ENCODE data around the gene TMEM220.
A peak's percentile ranks its signal among the peaks of the same experiment; 100 is the strongest.
"Not testable (repeated sequence)": the region's sequence is repeated elsewhere in the genome, so short reads cannot be mapped to it uniquely, and the experiment has no call there.

The TMEM220 gene

DNA sequence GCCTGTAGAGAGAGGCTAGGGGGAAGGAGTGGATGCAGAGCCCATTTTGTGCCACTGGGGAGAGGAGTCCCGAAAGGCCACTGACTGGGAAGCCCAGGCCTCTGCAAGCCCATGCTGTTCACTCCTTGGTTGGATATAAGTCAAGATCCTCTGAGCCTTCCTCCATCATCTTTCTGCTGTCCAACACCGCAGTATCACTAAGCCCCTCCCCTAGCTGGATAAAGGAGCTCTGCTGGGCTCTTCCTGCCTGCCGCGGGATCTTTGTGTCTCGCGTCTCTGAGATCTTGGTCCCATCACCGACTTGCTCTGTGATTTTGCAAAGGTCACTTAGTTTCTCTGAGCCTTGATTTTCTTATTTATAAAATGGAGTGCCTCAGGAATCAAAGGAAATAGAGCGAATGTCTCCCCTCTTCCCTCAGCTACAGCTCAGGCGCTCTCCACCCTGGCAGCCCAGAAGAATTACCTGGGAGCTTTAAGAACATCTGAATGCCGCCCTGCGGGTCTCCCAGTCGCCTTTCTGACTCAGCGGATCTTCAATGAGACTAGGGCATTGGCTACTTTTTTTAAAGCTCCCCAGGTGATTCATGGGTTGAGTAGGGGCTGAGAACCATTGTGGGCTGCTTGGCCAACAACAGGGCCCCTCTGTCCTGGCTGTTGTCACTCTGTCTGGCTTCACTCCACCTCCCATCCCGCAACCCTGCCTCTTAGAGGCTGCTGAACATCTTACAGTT lies 25.2 kb upstream of the TMEM220 start:
- no peak for DNase-seq (ENCODE audit: low spot score)

DNA sequence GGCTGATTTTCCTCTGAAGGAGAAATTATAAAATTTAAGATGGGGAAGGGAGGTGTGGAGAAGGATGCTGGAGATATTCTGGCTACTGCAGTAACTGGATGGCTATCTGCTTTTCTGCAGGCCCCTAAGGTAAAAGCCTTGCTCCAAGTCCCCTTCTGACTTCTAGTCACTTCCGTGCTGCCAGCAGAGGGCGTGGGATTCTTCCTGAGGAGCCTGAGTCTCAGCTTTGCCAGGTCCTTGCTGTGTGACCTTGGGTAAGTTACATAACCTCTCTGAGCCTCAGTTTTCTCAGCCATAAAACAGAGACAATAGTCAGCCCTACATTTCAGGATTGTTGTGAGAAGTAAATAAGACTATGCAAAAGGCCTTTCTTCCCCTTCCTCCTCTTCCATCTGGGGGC lies 24.3 kb upstream of the TMEM220 start:
- peak; percentile 25 for DNase-seq (ENCODE audit: low spot score)

DNA sequence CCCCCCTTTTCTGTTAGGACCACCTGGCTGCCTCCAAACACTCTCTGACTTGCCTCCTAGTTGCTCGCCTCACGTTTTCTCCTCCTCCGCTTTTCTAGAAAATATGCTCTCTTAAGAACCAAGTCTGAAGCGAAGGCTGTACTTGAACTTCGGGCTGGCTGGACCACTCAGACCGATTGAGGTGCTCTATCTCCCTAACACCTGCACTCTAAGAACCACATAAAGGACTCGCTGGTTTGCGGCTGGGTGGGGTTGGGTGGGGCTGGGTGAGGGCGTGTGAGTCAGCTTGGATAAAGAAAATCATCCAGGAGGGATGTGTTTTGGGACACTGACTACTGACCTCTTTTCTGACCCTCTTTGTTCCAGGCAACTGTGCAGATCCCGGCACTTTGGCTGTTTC lies 22.9 kb upstream of the TMEM220 start:
- no peak for DNase-seq (ENCODE audit: low spot score)

- no peak for DNase-seq (ENCODE audit: low spot score)
These were observed 21.7 kb upstream of the TMEM220 start for GRCh38 chr17:10751563-10751962.

- DNase-seq (ENCODE audit: low spot score): no peak
These were observed 20.4 kb upstream of the TMEM220 start for GRCh38 chr17:10750210-10750609.

DNA sequence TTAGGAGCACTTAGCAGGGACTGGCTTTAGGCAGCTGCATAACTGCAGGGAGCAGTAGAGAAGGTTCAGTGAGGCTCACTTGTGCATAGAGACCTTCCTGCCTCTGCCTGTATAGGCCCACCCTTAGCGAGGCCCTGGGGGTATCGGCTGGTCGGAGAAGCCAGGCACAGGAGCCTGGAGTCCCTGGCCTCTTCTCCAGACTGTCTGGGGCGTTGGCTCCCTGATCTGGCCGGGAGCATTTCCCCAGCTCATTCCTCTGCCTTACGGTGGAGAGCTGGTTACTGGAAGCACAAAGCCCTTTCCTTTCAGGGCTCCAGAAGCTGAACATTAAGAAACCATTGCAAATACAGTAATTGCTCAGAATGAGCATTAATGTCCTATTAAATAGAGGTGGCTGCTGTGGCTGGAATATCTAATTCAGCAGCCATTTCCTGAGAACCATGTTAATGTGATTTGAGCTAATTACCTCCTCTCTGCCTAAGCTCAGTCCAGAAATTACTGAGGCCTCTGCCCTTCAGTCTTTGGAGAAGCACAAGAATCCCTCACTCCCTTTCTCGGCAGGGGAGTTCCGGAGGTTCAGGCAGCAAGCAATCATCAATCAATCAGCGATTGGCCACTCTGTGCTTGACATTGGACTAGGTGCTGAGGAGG lies 18.8 kb upstream of the TMEM220 start:
- no peak for DNase-seq (ENCODE audit: low spot score)

DNA sequence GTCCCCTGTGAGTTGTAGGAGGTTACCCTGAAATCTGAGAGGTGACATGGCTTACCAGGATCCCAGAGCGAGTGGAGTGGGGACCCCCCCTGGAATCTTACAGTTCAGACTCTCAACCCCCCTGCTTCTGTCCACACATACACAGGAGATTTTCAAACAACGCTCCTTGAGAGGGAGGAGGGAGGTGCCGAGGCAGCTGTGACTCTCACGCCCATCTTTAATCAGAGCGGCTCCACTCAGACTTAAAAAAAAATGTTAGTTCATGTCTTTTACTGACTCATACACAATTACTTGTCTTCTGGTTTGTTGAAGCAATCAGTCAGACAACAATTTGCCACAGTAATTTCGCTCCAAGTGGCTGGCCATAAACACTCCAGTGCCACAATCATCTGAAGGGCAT lies 15.4 kb upstream of the TMEM220 start:
- no peak for DNase-seq (ENCODE audit: low spot score)

DNA sequence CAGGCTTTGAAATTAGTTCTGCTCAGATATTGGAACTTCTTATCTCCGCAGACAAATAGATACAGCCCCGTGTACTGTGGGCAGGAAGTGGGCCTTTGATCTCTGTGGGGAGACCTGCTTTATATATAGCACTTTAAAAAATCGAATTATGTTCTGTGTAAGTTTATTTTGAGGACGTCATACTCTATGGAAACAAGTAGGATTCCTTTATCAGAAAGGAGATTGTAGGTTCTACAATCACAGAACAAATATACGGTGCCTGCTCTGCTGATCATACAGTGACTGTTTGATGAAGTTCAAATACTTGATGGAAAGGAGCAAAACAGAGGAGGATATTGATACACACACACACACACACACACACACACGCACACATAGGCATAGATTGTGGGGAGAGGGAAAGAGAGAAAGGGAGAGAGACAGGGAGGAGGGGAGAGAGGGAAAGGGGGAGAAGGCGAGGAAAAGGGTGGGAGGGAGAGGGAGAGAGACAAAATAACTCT lies 14.7 kb upstream of the TMEM220 start:
- DNase-seq (ENCODE audit: low spot score): no peak

DNA sequence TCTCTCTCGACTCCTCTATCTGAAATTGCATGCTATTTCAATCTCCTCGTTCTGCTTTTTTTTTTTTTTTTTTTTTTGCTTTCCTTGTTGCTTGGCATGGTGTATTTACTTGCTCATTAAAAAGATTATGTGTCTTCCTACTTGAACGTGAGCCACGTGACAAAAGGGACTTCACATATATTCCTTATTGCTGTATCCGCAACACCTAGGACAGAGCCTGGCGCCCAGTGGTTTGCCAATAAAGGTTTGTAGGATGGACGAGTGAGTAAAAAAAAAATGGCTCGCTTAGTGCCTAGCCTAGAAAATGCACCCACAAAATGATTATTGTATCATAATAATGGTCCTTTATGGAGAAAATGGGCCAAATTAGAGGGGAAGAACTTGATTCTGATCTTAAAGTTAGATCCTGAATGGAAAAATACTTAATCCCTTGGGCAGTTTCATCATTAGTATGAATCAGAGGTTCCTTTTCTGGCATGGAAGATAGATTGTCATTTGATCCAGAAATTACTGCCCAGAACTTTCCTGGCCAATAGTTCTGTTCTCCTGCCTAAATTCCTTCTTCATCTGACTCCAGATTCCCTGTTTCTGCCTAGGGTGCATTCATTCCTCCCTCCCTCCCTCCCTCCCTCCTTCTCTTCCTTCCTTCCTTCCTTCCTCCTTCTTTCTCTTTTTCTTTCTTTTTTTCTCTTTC lies 13.6 kb upstream of the TMEM220 start:
- DNase-seq (ENCODE audit: low spot score): peak; percentile 24

DNA sequence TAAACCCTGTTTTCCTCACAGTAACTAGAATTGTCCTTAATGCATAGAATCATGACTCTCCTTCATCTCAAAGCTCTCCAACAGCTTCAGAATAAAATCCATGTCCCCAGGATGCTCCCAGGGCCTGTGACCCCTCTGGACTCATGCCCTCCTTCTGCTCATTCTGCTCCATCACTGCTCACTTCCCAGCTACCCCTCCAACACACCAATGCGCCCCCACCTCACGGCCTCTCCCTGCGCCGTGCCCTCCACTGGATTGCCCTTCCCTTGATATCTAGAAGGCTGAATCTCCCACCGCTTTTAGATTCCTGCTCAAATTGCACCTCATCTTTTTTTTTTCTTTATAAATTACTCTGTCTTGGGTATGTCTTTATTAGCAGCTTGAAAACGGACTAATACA lies 12.6 kb upstream of the TMEM220 start:
- no peak for DNase-seq (ENCODE audit: low spot score)

DNA sequence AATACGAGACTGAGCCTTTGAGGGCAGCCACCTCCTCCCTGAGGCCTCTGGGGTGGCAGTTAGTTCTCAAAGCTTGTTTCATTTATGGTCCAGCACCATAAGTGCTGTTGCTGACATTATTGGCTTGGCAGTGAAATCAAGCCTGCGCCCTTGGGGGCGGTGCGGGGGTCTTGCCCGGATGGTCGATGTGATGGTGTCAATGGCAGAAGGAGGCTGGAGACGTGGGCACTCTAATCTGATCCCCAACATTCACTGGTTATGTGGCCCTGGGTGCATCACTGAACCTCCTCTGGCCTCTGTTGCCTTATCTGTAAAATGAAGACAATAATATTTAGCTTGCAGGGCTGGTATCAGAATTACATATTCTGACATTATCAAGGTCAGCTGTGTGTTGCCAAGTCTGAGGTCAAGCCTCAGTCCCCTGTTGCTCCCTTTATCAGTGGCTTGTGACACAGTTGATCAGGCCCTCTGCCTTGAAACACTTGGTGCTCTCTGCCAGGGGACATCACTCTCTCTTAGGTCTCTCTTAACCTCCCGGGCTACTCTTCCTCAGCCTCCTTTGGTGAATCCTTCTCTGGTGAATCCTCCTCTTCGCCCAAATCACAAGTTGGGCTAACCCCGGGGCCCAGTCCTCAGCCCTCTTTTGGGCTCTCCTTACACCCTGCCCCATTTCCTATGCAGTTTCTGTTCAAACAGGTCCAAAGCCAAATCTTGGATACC lies 11.8 kb upstream of the TMEM220 start:
- DNase-seq (ENCODE audit: low spot score): no peak

GRCh38 chr17:10739386-10739785 lies 9.6 kb upstream of the TMEM220 start:
- no peak for DNase-seq (ENCODE audit: low spot score)

DNA sequence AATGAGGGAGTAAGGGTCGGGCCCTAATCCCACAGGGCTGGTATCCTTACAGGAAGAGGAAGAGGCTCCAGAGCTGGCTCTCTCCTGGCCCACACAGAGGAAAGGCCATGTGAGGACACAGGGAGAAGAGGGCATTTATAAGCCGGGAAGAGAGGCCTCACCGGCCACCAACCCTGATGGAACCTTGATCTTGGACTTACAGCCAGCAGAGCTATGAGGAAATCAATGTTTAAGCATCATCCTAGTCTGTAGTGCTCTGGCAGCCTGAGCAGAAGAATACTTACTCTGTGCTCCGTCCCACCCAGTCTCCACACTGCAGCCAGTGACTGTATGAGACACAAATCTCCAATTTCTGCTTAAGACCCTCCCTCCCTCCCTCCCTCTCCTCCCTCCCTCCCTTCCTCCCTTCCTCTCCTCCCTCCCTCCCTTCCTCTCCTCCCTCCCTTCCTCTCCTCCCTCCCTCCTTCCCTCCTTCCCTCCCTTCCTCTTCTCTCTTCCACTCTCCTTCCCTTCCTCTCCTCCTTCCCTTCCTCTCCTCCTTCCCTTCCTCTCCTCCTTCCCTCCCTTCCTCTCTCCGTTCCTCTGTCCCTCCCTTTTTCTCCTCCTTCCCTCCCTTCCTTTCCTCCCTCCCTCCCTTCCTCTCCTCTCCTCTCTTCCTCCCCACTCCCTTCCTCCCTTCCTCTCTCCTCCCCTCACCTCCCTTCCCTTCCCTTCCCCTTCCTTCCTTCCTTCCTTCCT lies 8.9 kb upstream of the TMEM220 start:
- DNase-seq (ENCODE audit: low spot score): no peak

- no peak for DNase-seq (ENCODE audit: low spot score)
These were observed 7.9 kb upstream of the TMEM220 start for GRCh38 chr17:10737736-10738135.

DNA sequence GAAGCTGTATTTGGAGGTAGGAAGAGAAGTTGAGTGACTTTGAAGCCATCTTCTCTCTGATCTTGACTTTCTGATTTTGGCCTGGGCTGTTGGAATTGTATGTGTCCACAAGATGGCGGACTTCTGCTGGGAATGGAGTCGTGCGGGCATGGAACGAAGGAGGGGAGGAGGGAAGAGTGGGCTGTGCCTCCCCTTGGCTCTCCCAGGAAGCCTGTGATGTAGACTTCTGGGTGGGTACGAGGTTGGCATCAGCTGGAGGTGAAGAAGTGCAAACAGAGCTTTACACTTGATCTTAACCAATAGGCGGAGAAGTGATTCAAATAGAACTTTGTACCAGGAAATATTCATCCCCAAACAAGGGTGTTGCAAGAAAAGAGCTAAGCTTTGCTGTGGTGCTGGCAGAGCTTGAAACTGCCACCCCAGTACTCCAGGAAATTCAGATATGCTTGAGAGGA lies 7.4 kb upstream of the TMEM220 start:
- DNase-seq (ENCODE audit: low spot score): peak; percentile 62

DNA sequence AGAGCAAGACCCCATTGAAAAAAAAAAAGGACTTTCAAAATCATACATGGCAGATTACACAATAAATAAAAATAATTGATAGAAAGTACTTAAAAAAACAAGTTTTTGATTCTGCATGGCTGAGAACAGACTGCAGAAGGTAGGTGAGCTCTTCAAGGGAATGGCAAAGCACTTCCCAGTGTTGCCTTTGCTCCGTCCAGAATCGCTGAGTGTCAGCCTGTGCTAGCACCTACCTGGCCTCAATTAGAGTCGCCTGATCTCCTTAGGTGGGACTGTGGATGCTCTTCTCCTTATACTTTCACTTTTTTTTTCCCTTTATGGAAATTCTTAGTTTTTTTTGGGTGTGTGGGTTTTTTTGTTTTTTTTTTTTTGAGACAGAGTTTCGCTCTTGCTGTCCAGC lies 6.0 kb upstream of the TMEM220 start:
- DNase-seq (ENCODE audit: low spot score): no peak

- no peak for DNase-seq (ENCODE audit: low spot score)
These were observed 5.4 kb upstream of the TMEM220 start for GRCh38 chr17:10735251-10735650.

- no peak for DNase-seq (ENCODE audit: low spot score)
These were observed 3.8 kb upstream of the TMEM220 start for GRCh38 chr17:10733666-10734065.

- DNase-seq (ENCODE audit: low spot score): not testable (repeated sequence)
These were observed 2.3 kb upstream of the TMEM220 start for GRCh38 chr17:10732121-10732520.

DNA sequence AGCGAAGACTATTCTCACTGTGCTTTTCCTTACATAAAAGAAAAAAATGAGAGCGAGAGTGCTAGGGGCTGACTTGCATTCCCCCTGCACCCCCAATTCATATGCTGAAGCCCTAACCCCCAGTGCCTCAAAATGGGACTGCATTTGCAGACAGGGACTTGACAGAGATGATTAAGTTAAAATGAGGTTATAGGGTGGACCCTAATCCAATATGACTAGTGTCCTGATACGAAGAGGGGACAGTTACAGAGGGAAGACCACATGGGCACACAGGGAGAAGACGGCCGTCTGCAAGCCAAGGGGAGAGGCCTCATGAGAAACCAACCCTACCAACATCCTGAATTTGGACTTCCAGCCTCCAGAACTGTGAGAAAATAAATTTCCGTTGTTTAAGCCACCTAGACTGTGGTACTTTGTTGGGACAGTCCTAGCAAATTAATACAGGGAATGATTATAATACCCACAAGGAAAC lies 1.6 kb upstream of the TMEM220 start:
- no peak for DNase-seq (ENCODE audit: low spot score)

DNA sequence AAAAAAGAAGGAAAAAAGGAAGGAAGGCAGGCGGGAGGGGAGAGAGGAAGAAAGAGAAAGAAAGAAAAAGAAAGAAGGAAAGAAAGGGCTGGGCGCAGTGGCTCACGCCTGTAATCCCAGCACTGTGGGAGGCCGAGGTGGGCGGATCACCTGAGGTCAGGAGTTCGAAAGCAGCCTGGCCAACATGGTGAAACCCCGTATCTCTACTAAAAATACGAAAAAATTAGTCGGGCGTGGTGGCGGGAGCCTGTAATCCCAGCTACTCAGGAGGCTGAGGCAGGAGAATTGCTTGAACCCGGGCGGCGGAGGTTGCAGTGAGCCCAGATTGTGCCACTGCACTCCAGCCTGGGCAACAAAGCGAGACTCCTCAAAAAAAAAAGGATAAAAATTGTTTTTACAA lies 424 bp upstream of the TMEM220 start:
- not testable (repeated sequence) for DNase-seq (ENCODE audit: low spot score)

All from hepatic stellate cell (primary cell).